Measurements from ENCODE around the gene LIN28B.

The LIN28B gene

DNA sequence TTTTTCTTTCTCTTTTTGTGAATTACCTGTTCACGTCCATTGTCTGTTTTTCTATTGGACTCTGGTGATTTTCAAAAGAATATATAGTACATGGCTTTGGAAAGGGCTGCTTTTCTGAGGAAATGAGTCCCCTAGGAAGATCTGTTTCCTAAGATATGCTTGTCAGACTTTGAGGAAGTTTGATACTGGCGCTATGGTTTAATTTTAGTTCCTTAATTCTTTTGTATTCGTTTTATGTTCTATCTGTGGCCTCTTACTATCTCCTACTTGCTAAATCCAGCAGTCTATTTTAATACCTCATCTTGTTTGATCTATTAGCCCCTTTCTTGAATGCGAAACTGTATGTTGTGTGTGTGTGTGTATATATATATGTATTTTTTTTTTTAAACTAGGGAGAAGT, 101.9 kb downstream of the LIN28B start:
- TF ChIP-seq ZNF548 (tag by site-specific recombination; IDR thresholded peaks at IDR 0.05) (no peak), ZNF324 (tag by site-specific recombination; IDR thresholded peaks at IDR 0.05) (no peak), ZNF214 (tag by site-specific recombination; IDR thresholded peaks at IDR 0.05; ENCODE audit: borderline replicate concordance) (no peak), ZNF561 (tag by site-specific recombination; IDR thresholded peaks at IDR 0.05; ENCODE audit: borderline replicate concordance) (no peak), ZNF202 (tag by site-specific recombination; IDR thresholded peaks at IDR 0.05; ENCODE audit: borderline replicate concordance) (no peak), ZEB2 (tag by site-specific recombination; IDR thresholded peaks at IDR 0.05) (no peak), SCRT2 (tag by site-specific recombination; IDR thresholded peaks at IDR 0.05) (no peak), ZNF785 (tag by site-specific recombination; IDR thresholded peaks at IDR 0.05) (no peak), TCF7L2 (IDR thresholded peaks at IDR 0.05; ENCODE audit: borderline replicate concordance, low read depth, low read length) (no peak), IKZF3 (tag by site-specific recombination; IDR thresholded peaks at IDR 0.05) (no peak)
- TF ChIP-seq, protein P1, sequence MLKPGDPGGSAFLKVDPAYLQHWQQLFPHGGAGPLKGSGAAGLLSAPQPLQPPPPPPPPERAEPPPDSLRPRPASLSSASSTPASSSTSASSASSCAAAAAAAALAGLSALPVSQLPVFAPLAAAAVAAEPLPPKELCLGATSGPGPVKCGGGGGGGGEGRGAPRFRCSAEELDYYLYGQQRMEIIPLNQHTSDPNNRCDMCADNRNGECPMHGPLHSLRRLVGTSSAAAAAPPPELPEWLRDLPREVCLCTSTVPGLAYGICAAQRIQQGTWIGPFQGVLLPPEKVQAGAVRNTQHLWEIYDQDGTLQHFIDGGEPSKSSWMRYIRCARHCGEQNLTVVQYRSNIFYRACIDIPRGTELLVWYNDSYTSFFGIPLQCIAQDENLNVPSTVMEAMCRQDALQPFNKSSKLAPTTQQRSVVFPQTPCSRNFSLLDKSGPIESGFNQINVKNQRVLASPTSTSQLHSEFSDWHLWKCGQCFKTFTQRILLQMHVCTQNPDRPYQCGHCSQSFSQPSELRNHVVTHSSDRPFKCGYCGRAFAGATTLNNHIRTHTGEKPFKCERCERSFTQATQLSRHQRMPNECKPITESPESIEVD (tag by site-specific recombination; IDR thresholded peaks at IDR 0.05), result no peak
- TF ChIP-seq, protein P2, sequence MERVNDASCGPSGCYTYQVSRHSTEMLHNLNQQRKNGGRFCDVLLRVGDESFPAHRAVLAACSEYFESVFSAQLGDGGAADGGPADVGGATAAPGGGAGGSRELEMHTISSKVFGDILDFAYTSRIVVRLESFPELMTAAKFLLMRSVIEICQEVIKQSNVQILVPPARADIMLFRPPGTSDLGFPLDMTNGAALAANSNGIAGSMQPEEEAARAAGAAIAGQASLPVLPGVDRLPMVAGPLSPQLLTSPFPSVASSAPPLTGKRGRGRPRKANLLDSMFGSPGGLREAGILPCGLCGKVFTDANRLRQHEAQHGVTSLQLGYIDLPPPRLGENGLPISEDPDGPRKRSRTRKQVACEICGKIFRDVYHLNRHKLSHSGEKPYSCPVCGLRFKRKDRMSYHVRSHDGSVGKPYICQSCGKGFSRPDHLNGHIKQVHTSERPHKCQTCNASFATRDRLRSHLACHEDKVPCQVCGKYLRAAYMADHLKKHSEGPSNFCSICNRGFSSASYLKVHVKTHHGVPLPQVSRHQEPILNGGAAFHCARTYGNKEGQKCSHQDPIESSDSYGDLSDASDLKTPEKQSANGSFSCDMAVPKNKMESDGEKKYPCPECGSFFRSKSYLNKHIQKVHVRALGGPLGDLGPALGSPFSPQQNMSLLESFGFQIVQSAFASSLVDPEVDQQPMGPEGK (tag by site-specific recombination; IDR thresholded peaks at IDR 0.05), result no peak
- TF ChIP-seq, protein P3, sequence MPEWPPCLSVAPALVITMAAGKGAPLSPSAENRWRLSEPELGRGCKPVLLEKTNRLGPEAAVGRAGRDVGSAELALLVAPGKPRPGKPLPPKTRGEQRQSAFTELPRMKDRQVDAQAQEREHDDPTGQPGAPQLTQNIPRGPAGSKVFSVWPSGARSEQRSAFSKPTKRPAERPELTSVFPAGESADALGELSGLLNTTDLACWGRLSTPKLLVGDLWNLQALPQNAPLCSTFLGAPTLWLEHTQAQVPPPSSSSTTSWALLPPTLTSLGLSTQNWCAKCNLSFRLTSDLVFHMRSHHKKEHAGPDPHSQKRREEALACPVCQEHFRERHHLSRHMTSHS (tag by site-specific recombination; IDR thresholded peaks at IDR 0.05), result no peak
- TF ChIP-seq, protein P4, sequence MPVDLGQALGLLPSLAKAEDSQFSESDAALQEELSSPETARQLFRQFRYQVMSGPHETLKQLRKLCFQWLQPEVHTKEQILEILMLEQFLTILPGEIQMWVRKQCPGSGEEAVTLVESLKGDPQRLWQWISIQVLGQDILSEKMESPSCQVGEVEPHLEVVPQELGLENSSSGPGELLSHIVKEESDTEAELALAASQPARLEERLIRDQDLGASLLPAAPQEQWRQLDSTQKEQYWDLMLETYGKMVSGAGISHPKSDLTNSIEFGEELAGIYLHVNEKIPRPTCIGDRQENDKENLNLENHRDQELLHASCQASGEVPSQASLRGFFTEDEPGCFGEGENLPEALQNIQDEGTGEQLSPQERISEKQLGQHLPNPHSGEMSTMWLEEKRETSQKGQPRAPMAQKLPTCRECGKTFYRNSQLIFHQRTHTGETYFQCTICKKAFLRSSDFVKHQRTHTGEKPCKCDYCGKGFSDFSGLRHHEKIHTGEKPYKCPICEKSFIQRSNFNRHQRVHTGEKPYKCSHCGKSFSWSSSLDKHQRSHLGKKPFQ (tag by site-specific recombination; IDR thresholded peaks at IDR 0.05), result no peak

DNA sequence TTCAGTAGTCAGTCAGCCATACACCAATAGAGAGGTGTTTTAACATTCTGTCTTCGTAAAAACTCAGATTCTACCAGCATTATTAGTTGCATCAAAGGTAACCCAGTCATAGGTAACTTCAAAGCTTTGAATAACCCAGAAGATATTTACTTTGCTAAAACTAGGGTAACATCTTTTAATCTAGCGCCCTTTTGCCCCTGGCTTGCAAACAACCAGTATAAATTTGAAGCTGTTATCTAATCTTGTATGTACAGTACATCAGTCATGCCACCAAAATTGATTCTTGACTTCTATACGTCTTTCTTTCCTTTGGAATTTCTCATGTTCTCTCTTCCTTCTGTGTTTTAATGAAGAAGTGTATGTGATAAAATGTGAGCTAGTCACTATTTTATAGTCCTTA, 109.3 kb downstream of the LIN28B start:
- Histone ChIP-seq H3K27ac (ENCODE audit: extremely low read depth, low read depth, low read length) (no peak overlapping the region), H3K4me3 (ENCODE audit: low read depth, low read length) (no peak overlapping the region), H3K4me1 (ENCODE audit: control insufficient read depth, insufficient read depth, low read length) (peaks cover 16% of the 10 kb centered on the region), H3K9me3 (ENCODE audit: control insufficient read depth, insufficient read depth, low read depth, low read length) (no peaks in the 10 kb centered on the region), H3K36me3 (ENCODE audit: control insufficient read depth in 2 of 2, insufficient read depth in 1 of 2, low read length in 2 of 2) (no peaks in the 10 kb centered on the region)
- CTCF ChIA-PET, result interaction anchor here (0.6 to 0.8 kb wide), 4 partner anchors 11 to 474 kb away, joined by 3 to 4 read pairs (median 3); no protein-coding TSS in a partner anchor
- POLR2A ChIA-PET, result no interaction called here
- TF ChIP-seq ZNF311 (tag by site-specific recombination; IDR thresholded peaks at IDR 0.05; ENCODE audit: borderline replicate concordance) (no peak), ZNF585B (tag by site-specific recombination; IDR thresholded peaks at IDR 0.05) (no peak), ZNF747 (tag by site-specific recombination; IDR thresholded peaks at IDR 0.05) (no peak), GLIS1 (tag by site-specific recombination; IDR thresholded peaks at IDR 0.05) (no peak), ZFP41 (tag by site-specific recombination; IDR thresholded peaks at IDR 0.05; ENCODE audit: borderline replicate concordance) (no peak), KLF10 (tag by site-specific recombination; IDR thresholded peaks at IDR 0.05) (no peak), YY2 (tag by site-specific recombination; IDR thresholded peaks at IDR 0.05) (no peak), MYNN (tag by site-specific recombination; IDR thresholded peaks at IDR 0.05; ENCODE audit: borderline replicate concordance) (no peak)
- TF ChIP-seq, protein P5, sequence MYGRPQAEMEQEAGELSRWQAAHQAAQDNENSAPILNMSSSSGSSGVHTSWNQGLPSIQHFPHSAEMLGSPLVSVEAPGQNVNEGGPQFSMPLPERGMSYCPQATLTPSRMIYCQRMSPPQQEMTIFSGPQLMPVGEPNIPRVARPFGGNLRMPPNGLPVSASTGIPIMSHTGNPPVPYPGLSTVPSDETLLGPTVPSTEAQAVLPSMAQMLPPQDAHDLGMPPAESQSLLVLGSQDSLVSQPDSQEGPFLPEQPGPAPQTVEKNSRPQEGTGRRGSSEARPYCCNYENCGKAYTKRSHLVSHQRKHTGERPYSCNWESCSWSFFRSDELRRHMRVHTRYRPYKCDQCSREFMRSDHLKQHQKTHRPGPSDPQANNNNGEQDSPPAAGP (tag by site-specific recombination; IDR thresholded peaks at IDR 0.05), result no peak

More for the DNA sequence above, 101.9 kb downstream of the LIN28B start:
- POLR2A ChIA-PET, result interaction anchor here (0.6 kb wide), 1 partner anchor 103 kb away, joined by 3 read pairs; no protein-coding TSS in a partner anchor
- CTCF ChIA-PET, result interaction anchor here (0.7 kb wide), 2 partner anchors 11 to 334 kb away, joined by 3 to 4 read pairs; no protein-coding TSS in a partner anchor
- H3K9me3 ChIP-seq (ENCODE audit: control insufficient read depth, insufficient read depth, low read depth, low read length), result no peaks in the 10 kb centered on the region
- no peaks in the 10 kb centered on the region for H3K36me3 ChIP-seq (ENCODE audit: control insufficient read depth in 2 of 2, insufficient read depth in 1 of 2, low read length in 2 of 2)
- no peak overlapping the region for H3K27ac ChIP-seq (ENCODE audit: extremely low read depth, low read depth, low read length)
- no peak overlapping the region for H3K4me3 ChIP-seq (ENCODE audit: low read depth, low read length)
- H3K4me1 ChIP-seq (ENCODE audit: control insufficient read depth, insufficient read depth, low read length), result no peaks in the 10 kb centered on the region

Data from HEK293 (cell line).